Stimulated activated CD8-positive, alpha-beta memory T cell treated with anti-CD3 and anti-CD28 coated beads, Interleukin-4, amount 100 ng/mL, for 1 hour (primary cell): ENCODE results near the gene CLASP1.
"Not testable (repeated sequence)": the region's sequence is repeated elsewhere in the genome, so short reads cannot be mapped to it uniquely, and the experiment has no call there.

Experiments
- DNase-seq, 2 donors: peaks; one replicate each; pipeline ENCODE4 v3.0.0-alpha.2; 2020; ENCODE audit warnings: low read depth in 2 of 2, low spot score in 1 of 2

The CLASP1 gene

DNA sequence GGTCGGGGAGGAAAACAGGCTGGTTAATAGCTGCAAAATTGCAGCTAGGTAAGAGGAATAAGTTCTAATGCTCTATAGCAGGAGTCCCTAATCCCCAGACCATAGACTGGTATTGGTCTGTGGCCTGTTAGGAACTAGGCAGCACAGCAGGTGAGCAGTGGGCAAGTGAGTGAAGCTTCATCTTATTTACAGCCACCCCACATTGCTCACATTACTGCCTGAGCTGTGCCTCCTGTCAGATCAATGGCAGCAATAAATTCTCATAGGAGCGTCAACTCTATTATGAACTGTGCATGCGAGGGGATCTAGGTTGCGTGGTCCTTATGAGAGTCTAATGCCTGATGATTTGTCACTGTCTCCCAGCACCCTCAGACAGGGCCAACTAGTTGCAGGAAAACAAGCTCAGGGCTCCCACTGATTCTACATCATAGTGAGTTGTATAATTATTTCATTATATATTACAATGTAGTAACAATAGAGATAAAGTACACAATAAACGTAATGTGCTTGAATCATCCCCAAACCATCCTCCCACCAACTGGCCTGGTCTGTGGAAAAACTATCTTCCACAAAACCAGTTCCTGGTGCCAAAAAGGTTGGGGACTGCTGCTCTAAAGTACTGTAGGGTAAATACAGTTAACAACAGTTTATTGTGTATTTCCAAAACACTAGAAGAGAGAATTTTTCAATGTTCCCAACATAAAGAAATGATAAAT, 272.6 kb downstream of the CLASP1 start:
- no peak for DNase-seq

- DNase-seq = no peak
These were observed 273.6 kb downstream of the CLASP1 start for GRCh38 chr2:121375621-121376159.

GRCh38 chr2:121374412-121375075, 274.7 kb downstream of the CLASP1 start:
- not testable (repeated sequence) for DNase-seq

GRCh38 chr2:121372721-121373353, 276.4 kb downstream of the CLASP1 start:
- no peak for DNase-seq

GRCh38 chr2:121372082-121372481, 277.2 kb downstream of the CLASP1 start:
- DNase-seq = no peak

DNA sequence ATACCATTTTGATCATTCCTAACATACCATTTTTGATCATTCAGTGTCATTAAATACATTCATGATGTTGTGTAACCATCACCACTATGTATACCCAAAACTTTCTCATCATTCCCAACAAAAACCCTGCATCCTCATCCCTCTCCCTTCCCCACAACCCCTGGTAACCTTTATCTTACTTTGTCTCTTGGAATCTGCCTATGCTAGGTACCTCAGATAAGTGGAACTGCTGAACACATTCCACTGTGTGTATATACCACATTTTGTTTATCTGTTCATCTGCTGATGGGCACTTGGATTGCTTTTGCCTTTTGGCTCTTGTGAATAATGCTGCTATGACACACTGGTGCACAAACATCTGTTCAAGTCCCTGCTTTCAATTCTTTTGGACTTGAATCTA, 280.4 kb downstream of the CLASP1 start:
- no peak for DNase-seq

- DNase-seq = no peak
These were observed 281.1 kb downstream of the CLASP1 start for GRCh38 chr2:121368155-121368554.

DNA sequence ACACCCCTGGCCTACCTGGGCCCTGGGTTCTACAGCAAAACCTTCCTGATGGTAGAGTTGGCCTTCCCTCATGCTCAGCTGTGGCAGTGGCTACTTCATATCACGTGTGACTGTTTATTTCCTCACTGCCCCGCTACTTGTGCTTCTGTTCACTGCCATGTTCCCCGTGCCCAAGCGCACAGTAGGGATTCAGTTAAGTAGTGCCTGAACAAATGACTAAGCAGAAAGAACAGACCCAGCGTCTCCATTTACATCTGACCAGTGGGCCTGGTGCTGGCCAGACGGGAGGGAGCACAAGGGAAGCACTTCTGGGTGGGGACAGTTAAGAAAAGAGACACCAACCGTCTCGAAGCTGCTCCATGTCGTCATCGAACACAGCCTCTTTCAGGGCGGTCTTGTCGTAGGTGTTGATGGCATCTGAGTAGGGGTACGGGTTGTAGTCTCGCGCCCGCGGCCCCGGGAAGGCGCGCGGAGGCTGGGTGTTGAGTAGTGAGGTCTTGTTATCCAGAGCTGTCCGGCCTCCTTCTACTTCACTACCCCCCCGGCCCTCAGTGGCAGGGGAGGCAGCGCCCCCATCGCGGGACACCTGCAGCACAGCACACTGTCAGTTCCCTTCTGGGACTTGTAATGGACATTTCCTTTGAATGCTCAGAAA, 281.9 kb downstream of the CLASP1 start:
- no peak for DNase-seq

DNA sequence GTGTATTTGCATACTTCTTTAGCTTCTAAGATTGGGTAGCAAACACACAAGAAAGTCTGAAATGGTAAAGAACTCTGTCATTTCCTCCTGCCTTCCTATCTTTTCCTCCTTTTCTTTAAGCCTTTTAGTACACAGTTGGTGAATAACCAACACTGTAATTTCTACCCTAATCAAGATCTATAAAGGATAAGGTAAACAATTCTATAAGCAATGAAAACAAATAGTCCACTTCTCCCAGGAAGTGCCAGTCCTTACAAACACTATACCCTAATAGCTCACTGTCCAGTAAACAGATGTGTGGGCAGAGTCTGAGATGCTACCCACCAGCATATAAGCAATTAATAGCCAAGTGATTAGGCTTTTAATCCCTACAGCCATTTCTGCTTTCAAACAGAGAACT, 283.2 kb downstream of the CLASP1 start:
- no peak for DNase-seq

GRCh38 chr2:121365061-121365460, 284.2 kb downstream of the CLASP1 start:
- DNase-seq = no peak

GRCh38 chr2:121363632-121364420, 285.4 kb downstream of the CLASP1 start:
- DNase-seq = no peak

GRCh38 chr2:121362774-121363173, 286.5 kb downstream of the CLASP1 start:
- no peak for DNase-seq

DNA sequence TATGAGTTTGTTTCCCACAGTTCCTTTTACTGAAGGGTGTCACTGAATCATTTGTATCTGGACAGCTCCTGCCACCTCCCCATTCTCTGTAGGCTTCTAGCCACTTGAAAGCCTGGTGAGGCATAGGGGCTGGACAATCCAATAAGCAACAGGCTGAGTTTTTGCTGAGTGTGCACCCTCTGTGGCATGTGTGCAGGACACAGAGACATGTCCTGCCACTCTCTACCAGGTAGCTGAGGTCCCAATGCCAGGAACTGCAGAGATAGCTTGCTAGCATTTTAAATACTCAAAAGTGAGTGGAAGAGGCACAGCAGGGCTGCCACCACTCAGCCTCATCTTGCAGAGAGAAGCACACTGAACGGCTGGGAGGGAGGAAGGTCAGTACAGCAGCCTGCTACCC, 287.0 kb downstream of the CLASP1 start:
- no peak for DNase-seq

DNA sequence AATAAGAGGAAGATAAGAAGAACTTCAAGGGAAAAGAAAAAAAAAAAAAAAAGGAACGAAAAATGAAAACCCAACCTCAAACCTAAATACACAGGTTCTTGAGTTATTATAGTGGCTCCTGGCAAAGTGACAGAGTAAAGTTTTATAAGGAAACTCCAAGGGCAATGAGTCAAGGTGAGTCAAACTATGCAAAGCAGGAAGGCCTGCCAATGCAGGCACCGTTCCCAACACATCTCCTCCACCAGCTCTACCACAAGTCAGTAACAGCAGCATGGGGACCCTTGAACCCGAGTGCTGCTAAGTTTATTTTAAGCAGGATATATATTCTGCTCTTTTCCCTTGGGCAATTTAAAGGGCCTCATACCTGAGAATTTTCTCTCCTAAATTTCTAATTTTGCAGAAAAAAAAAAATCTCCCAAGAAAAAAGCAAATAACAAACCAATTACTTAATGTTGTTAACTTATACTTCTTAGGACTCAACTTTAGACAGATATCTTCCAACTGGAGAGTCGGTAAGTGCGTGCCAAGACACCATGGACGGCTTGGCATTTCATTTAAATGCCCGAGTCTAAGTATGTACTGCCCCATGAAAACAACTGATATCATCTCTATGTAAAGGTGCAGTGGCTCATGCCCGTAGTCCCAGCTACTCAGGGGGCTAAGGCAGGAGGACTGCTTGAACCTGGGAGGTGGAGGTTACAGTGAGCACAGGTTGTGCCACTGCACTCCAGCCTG, 288.5 kb downstream of the CLASP1 start:
- DNase-seq = no peak

- DNase-seq = no peak
These were observed 289.3 kb downstream of the CLASP1 start for GRCh38 chr2:121359716-121360565.

DNA sequence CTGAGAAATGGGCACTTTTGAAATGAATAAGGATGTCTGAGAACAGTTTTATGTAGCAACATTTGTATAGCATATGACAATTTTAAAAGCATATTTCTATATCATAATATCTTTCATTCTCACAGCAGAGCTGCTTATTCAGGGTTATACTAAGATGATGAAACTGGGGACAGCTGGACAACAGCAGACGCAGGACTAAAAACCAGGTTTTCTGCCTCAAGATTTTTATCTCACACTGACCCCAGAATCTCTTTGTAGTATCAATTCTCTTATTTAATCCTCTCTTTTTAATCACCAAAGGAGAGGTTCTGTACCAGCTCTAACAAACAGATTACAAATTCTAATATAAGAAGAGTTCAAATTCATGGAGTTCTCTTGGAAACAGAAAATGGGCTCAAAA, 290.1 kb downstream of the CLASP1 start:
- no peak for DNase-seq

GRCh38 chr2:121358291-121358690, 291.0 kb downstream of the CLASP1 start:
- no peak for DNase-seq

GRCh38 chr2:121356058-121356640, 293.1 kb downstream of the CLASP1 start:
- no peak for DNase-seq

DNA sequence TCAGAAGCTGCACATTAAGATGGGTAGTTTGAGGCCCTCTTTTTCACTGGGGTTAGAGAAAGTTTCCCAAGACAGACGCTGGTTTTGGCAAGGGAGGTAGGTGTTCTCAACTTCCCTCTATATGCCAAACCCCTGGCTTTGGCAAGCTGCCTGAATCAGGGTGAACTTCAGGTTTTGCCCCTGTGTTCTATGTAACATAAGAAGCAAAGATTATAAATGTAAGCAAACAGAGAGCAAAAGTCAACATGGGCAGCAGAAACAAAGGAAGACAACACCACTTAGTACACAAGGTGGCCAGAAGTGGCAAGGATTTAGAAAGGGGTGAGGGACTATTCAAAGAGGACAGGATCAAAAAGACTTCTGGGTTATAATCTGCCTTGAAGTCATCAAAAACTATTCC, 293.8 kb downstream of the CLASP1 start:
- DNase-seq = no peak
